GM10847 (cell line): Measurements from ENCODE around the gene ROBO1.

ENCODE experiments used
- POLR2A ChIP-seq: IDR thresholded peaks from 2 replicates; pipeline ENCODE4 v1.6.1; 2011; ENCODE audit not compliant: insufficient read length; ENCODE audit errors: extremely low read depth

Gene ROBO1

DNA sequence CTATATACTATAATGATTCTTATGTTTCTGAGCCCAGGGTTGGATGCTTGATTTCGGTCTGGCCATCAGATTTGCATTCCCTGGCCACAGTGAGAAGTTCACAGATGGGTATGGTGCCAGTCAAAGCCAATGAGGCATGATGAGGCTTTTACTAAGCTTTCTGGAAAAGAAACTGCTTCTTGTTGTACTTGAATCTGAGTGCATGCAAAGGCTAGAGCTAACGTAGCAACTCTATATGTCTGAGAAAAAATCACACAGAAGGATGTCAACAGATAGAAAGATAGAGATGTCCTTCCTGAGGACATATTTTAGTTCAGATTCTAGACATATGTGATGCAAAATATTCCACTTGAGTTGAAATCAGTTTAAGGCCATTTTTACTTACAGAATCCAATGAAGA is 608.1 kb downstream of the ROBO1 start:
- TF ChIP-seq POLR2A, result no peak

DNA sequence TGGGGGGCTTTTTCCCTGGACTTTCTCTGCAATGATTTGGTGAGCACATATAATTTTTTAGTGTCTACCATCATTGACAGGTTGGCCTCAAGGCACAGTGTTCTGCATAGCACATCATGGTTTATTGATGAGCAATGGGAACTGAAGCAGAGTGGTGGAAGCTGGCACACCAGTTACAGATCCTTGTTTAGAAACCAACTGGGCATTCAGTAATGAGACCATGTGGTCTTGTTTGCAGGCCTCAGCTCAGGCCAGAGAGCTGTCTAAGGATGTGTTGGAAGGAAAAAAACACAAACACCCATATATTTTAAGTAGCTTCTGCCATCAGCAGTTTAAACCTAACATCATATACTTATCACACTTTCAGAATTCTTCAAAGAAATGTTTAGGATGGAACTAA is 610.6 kb downstream of the ROBO1 start:
- TF ChIP-seq POLR2A, result no peak

DNA sequence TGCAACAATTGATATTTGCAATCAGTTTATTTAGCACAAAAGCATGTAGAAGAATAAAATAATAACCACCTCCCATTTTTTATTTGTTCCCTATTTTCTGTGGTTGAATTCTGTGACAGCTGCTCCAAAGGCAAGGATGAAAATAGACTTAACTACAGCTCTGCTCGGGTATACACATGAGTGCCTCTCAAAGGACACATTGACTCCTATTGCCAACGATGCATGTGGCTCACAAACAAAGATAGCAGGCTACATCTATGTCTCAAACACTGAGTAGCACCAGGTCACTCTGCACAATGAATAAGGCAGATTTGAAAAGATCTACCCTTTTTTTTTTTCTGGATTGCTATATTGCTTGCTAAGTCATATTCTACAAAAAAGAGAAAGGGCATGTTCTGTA is 612.9 kb downstream of the ROBO1 start:
- no peak for TF ChIP-seq POLR2A

DNA sequence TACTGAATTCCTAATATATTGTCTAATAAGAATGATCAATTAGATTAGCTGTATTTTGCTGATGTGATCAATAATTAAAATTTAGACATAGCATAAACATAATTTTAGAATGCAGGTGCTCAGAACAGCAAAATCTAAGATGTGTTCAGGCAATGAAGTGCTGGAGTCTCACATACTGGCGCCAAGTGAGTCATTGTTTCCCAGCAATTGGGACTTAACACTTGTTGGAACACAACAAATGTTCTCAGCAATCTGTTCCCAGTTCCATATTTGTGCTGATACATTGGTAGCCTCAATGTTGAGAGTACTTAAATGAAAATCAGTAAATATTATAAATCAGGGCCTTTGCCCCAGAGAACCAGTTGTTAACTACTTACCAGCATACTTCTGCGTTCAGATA is 619.0 kb downstream of the ROBO1 start:
- no peak for TF ChIP-seq POLR2A

DNA sequence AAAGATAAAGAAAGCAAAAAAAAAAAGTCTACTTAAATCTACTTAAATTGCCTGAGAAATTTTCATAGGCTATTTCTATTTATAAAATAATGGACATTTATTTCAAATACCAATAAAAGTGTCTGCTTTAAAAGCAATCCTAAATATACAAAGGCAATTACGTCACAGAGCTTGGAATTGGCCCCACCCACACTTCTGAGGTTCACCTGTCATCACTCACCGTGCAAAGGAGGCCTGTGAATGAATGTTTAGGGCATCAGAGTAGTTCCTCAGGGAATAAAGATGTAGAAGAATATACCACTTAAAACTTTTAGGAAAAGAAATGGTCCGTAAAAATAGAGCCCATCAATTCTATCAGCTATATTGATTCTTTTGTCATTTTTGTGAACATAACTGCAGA is 621.8 kb downstream of the ROBO1 start:
- TF ChIP-seq POLR2A, result no peak

DNA sequence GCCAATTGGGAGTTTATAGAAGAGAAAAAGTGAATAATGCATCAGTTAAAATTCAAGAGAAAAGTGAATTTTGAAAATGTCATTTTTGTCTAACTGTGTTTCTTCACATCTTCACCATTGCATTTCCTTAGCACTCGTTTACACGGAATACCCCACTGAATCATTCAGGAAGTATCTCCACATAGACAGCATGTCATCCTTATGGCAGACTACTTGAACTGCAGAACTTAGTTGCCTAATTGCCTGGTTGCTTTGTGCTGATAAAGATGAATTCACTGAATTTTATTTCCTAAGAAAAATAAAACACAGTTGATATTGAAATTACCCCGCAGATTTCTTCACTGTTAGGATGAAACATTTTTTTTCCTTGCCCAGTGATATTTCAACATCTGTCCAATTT is 627.1 kb downstream of the ROBO1 start:
- no peak for TF ChIP-seq POLR2A

DNA sequence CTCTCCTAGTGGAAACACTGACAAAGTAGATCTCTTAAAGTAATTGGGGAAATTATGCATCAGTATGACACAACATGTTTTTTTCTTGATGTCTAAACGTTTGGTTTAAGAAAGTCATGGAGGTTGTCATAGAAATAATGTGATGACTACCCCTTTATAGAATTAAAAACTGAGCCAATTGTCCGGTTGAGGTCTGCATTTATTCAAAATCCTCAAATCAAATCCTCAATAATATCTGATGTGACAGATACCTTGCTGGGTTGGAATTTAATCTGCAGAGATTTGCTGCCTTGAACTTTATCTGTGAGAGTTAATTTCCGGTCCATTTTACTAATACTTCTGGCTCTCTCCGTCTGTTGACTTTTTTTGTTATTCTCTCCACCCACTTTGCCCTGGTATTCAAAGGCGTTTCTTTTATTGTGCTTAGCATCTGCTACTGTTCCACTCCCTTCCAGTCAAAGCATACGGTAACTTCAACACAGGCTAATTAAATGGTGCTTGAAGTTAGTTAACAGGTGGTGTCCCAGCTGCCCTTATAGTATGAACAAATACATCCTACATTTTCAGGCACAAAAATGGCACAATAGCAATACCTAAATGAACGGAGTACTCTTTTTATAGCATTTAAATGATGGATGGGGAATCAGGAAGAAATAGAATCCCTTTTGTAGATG is 628.3 kb downstream of the ROBO1 start:
- no peak for TF ChIP-seq POLR2A

DNA sequence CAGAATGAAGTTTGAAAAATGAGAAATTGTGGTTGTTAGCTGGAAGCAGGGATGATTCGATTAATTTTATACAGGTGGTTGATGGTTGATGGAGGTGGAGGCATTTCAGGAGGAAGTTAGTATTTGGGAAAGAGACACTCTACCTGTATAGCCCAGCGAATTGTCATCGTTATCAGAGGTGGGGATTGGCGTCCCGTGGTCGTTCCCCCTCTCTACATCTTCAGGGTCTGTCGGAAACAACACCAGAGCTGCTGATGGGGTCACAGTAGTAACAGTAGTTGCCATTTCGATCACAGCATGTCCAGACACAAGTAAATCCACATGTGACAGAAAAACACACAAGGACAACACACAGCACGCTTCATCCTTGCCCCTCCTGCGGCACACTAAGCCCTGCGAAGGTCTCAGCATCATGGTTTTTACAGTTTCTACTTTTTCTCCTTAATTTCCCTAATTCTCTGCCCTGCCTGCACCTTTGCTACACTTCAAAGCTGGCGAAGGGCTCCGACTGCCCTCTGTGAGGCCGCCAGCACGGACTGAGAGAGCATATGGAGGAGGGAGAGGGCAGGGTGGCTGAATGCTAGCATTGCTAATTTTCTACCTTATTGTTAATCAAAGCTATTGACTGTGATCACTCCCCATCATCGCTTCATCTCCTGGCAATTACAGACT is 642.3 kb downstream of the ROBO1 start:
- TF ChIP-seq POLR2A, result no peak

DNA sequence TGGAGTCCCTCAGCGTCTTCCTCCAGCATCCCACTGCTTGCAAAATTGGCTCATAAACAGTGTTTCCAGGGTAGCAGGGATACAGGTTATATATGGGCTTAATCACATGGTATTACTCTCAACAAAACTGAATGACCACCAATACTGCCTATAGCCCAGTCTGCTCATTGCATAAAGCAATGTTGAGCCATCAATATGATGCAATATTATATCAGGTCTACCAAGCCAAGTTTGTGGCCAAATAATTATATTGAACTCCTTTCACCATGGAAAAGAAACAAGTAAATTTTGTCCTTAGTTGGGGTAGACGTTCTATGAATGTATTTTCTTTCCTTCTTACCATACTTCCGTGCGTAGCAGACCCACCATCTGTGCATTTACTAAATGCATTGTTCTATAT is 652.3 kb downstream of the ROBO1 start:
- TF ChIP-seq POLR2A, result no peak

DNA sequence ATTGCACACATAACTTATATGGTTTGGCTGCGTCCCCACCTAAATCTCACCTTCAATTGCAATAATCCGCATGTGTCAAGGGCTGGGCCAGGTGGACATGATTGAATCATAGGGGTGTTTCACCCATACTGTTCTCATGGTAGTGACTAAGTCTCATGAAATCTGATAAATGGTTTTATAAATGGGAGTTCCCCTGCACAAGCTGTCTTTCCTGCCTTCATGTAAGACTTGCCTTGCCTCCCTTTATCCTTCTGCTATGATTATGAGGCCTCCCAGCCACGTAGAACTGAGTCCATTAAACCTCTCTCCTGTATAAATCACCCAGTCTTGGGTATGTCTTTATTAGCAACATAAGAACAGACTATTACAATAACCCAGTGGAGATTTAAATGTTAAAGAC is 653.9 kb downstream of the ROBO1 start:
- no peak for TF ChIP-seq POLR2A

DNA sequence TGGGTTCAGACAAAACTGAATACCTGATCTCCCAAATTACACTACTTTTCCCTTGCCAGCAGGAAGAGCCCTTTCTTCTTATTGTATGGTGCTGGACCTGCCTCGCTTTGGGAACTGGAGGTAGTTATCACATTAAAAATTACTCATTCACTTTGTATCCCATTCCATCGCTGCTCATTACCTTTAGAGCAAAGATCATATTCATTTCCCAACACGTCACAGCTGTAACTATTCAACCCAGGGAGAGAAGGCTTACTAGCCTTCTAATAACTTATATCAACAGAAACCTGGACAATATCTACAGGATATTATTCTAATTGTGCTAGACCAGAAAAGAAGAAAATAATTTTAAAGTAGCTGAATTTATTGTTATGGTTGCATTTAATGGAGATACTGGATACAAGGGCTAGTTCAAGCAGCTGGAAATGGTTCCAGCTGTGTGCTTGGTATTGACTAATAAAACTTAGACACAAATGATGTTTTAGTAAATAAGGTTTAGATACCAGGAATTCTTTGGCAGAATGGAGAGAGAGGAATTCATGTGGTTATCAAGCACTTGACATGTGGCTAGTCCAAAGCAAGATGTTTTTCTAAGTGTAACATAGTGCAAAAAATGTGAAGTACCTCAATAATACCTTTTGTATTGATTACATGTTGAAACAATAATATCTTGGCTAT is 656.3 kb downstream of the ROBO1 start:
- no peak for TF ChIP-seq POLR2A

DNA sequence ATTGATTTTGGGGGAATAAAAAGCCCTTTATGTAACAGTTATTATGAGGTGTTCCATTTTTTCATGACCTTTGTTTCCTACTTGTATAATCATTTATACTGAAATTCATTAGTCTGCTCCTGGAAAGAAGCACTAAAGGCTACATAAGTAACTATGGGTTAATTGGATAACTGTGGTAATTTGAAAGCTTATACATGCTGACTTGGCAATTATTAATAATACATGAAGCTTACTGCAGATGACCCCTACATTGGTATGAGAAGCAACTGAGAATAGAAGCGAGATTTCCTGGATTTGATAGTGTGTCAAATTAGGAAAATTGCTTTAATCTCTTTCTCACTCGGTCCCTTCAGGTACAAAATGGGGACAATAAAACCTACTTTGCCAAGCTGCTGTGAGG is 658.0 kb downstream of the ROBO1 start:
- TF ChIP-seq POLR2A, result no peak

DNA sequence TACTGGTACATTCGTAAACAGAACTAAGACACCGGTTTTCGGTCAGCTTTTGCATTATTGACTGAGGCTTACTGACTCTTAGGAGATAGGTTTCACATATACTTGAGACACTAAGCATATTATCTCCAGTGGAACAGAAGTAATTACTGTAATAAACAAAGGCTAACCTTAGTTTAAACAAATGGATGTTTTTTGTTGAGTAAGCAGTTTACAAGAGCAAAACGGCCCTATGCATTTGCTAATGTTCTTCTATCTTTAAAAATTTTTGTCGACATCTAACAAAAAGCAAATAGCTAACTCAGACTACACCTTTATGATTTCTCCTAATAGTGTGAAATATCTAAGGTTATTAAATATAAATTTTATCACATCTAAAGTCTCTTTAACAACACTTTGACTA is 664.5 kb downstream of the ROBO1 start:
- no peak for TF ChIP-seq POLR2A

DNA sequence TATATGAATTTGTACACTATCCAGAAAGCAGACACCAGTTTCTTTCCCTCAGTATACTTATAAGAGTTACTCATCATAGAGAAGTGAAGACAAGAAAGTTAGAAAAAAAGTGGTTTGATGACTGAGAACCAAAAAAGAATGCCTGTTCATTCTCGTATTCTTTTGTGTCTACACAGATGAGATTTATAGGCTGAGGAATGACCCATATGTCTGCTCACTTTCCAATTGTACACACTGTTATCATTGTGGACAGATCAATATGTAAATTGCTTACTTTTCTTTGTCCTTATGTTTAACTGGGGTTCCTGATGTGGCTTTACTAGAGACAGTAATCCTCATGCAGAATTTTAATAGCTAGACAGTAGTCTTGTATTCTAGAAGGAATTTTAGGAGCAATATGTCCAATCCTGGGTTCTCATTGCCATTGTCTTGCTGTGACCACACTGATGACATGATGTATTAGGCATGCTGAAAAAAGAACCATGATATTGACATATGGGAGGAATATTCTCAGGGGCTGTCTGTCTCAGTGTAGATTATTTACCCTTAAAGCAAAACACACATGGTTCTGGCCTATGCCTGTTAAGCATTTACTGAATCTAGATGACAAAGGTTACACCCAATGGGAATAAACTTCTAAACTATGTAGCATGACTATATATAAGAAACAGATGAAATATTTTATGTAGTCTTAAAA is 669.7 kb downstream of the ROBO1 start:
- no peak for TF ChIP-seq POLR2A

DNA sequence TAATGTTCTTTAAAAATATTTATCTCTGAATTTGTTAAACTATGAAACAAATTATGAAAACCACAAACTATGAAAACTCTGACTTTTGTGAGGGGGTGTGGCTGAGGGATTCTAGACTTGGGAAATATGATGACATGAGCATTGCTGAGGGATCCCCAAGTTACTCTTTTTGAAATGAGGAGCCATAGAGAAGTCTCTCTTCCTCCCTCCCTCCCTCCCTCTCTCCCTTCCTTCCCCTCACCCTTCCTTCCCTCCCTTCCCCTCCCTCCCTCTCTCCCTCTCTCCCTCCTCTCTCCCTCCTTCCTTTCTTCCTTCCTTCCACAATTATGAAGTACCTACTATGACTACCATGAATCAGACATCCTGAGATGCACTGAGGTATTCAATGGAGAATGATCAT is 673.1 kb downstream of the ROBO1 start:
- TF ChIP-seq POLR2A, result no peak

DNA sequence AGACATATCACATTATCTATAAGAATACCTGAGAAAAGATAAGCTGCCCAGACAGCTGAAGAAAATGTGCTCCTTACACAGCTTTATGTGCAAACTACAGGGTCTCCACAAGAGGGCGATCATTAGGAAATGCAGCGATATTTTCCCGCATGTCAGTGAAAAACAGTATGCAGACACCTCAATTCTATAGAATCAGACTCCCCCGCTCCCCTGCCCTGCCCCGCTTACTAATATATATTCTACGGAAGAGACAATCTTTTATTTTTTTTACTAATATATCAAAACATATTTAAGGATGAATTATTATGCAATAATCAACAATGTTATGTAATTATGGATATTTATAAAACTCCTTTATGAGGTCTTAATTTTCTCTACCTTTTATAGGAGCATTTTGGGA is 681.3 kb downstream of the ROBO1 start:
- TF ChIP-seq POLR2A, result no peak
